ENCODE data around the gene PLEKHB1.
"Not testable (repeated sequence)": the region's sequence is repeated elsewhere in the genome, so short reads cannot be mapped to it uniquely, and the experiment has no call there.

The PLEKHB1 gene

DNA sequence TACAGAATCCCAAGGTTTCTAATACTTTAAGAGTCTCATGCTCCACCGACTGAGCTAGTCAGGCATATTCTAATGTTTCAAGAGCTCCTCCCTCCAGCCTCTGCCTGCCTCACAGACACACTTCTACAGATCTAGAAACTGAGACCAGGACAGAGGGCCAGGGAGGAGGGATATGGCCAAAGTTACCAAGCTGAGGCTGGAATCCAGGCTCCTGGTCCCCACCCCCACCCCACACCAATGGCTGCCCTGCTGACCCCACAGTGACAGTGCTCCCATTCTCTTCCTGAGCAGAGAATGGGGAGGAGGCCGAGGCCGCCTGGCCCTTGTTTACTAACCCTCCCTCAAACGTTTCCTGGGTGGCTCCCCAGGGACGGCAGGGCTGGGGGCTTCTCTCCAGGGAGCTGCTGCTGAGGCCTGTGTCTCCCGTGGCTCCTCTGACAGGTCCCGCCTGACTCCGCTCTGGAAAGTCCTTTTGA lies 2.2 kb downstream of the PLEKHB1 start:
- no peak for DNase-seq

DNA sequence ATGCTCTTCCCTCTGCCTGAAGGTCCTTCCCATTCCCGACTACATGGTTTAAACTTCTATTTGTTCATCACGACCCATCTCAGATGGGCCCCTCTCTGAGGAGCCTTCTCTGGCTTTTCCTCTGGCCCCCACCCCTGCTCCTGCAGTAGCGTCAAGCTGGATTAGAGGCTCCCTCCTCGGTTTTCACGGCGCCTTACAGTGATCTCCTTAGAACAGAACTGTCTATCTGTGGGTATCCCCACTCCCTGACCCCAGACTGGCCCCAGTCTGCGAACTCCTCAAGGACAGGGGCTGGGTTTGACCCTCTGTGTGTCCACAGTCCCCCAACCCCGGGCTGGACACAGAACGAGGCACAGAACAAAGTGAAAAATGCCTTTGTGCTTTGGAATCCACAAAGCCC lies 2.8 kb downstream of the PLEKHB1 start:
- DNase-seq = no peak

DNA sequence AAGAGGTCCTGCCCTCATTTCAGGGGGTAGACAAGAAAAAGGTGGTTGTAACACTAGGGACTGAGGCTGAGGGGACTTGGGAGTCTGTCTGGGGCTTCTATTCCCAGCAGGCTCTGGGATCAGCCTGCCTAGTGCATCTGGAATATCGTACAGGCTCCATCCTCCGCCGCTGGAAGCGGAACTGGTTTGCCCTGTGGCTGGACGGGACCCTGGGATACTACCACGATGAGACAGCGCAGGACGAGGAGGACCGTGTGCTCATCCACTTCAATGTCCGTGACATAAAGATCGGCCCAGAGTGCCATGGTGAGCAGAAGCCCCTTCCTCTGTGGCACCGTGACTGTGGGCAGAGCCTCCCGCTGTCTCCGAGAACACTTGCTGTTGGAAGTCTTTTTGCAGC lies 4.0 kb downstream of the PLEKHB1 start:
- no peak for DNase-seq

DNA sequence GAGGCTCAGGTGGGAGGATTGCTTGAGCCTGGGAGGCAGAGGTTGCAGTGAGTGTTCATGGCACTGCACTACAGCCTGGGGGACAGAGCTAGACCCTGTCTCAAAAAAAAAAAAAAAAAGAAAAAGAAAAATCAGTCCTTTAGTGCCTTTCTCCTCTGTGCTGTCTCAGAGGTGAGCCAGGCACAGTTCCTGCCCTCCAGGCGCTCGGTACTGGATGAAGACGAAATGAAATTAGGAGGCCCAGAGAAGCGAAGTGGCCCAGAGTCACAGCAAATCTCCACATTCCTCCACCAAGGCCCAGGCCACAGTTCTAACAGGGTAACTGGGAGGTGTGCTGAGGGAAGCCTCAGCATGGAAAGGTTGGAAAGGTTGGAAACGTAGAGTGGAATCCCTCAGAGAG lies 4.9 kb downstream of the PLEKHB1 start:
- no peak for DNase-seq

DNA sequence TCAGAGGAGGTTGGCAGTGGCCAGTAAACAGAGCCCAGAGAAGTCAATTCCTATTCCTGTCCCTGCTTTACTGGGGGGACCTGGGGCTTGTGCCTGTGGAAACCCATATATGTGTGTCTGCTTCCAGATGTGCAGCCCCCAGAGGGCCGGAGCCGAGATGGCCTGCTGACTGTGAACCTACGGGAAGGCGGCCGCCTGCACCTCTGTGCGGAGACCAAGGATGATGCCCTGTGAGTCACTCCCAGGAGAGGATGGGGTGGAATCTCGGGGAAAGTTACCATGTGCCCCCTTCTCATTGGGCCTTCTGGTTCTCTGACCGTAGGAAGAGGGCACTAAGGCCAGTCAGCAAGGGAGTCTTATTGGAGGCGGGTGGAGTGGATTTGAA lies 5.3 kb downstream of the PLEKHB1 start:
- DNase-seq = no peak

DNA sequence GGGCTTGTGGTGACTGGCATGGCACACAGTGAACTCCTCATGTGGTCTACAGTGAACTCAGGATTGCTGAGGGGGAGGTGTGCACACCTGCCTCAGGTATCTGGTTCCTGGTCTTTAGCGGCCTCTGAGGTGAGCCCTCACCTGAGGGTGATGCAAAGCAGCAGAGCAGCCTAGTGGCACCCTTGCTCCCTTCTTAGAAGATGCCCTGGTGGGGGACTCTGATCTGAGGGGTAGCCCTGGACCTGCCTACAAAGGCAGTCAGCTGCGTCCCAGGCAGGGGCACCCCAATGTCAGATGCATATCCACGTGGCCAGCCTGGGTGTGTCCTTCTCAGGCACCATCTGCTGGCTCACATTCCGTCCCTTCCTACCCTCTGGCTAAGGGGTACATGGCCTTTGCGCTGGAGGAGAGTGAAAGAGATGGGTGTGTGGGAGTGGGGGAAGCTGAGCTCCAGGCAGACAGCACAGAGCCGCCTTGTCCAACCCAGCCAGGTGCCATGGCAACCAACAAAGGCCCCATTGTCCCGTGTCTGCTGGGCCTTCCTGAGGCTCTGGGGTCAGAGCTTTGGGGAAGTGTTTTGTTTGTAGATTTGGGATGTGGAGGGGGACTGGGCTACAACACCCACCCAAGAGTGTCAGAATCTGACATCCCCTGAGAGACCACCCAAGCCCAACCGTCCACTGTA lies 5.8 kb downstream of the PLEKHB1 start:
- DNase-seq = no peak

DNA sequence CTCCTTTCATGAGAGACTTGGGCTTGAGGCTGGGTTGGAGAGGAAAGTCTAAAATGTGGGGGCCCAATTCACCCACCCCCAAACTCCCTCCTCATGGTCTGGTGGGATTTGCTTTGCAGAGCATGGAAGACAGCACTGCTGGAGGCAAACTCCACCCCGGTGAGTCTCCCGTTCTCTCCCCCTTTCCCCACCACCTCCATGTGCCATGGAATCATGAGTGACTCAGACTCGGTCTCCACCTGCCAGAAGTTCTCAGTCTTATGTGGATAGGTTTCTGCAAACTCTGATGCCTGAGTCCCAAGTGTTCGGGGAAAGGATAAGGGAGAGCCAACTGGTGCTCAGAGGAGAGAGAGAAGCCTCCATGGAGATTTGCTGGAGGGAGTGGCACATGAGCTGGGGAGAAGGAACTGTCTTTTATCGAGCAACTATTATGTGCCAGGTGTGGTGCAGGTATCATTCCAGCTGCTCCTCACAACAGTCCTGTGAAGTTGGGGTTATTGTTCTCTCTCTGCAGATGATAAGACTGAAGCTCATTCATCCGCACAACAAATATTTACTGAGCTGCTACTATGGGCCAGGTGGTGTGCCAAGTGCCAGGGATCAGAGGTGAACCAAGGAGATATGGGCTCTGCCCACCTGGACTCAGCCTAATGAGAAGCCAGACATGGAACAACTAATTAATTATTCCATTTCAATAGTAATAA lies 6.6 kb downstream of the PLEKHB1 start:
- no peak for DNase-seq

DNA sequence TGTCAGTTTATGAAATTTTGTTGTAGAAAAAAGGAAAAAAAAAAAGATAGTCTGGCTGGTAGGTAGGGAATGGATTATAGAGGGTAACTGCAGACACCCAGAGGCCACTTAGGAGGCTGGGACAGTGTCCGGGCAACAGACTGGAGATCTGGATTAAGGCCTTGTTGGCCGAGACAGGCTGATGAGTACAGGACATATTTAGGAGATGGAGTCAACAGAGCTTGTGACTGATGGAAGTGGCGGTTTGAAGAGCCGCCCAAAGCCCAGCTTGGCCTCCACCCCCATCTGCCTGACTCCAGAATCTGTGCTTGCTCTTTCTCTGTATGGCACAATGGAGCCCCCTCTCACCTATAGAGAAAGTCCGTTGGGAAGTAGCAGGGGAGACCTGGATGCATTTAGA lies 7.6 kb downstream of the PLEKHB1 start:
- no peak for DNase-seq

DNA sequence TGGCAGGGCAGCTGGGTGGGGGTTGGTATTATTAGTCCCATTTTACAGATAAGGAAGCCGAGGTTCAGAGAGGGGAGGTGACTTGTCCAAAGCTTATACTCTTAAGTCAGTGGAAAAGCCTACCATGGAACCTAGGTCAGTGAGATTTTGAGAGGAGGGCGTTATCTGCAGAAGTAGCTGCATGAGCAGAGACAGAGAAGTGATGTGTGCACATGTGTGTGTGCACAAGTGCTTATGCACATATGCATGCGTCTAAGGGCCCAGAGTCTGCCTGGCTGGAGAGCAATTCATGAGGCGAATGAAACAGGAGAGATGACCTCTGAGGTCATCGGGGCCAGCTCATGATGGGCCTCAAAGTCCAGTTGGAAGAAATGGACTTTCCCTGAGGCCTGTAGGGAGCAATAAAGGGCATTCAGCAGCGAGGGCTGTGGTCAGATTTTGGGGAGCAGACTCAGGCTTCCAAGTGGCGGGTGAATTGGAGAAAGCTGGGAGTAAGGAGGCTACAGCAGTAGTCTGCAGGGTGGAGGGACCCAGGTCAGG lies 8.2 kb downstream of the PLEKHB1 start:
- DNase-seq = no peak

DNA sequence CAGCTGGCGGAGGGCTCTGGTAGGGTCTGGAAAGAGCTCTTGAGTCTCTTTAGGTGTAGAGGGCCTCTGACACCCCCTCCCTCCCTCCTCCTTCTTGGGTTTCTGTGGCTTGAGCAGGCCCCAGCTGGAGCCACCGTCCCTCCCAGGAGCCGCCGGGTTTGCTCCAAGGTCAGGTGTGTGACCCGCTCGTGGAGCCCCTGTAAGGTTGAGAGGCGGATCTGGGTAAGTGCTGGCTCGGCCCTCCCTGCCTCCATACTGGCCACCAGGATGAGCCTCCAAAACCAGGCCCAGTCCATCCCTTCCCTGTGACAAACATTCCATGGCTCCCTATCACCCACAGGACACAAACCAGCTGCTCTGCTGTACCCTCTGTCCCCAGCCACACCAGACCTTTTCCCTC lies 9.3 kb downstream of the PLEKHB1 start:
- no peak for DNase-seq

DNA sequence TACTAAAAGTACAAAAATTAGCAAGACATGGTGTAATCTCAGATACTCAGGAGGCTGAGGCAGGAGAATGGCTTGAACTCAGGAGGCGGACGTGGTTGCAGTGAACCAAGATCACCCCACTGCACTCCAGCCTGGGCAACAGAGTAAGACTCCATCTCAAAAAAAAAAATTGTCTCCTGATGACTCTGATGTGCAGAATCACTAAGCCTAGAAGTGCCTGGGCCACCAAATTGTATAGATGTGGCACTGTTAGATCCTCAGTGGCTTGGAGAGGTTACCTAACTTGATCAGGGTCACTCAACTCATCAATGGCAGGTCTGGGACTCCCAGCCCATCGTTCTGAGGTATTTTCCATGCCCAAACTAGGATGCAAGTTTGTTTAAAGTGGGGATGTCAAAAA lies 10.6 kb downstream of the PLEKHB1 start:
- no peak for DNase-seq

DNA sequence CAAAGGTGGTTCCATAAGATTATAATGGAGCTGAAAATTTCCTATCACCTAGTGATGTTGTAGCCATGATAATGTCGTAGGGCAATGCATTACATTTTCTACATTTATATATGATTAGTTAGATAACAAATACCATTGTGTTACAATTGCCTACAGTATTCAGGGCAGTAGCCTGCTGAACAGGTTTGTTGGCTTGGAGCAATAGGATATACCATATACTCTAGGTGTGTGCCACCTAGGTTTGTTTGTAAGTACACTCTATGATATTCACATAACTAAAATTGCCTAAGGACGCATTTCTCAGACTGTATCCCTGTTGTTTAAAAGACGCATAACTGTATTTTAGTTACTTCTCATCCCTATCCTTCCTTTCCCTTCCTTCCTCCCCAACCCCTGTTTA lies 13.6 kb downstream of the PLEKHB1 start:
- no peak for DNase-seq

DNA sequence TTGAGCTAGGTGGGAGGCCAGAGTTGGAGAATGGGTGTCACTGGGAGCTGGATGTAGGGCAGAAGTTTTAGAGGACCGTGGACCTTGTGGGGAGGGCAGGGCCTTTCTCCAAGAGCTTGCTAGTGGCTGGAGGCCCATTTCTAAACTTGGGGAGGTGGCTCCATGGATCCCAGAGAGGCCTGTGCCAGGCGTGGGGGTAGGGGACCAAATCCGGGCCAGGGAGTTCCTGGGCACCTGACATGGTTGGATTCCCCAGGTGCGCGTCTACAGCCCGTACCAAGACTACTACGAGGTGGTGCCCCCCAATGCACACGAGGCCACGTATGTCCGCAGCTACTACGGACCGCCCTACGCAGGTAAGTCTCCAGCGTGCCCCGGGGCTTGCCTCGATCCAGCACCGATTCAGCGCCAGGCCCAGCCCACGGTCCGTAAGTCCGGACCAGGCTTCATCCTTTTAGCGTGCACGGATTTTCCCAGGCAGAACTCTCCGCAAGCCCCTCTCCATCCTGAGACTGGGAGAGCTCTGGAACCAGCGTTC lies 14.2 kb downstream of the PLEKHB1 start:
- no peak for DNase-seq

DNA sequence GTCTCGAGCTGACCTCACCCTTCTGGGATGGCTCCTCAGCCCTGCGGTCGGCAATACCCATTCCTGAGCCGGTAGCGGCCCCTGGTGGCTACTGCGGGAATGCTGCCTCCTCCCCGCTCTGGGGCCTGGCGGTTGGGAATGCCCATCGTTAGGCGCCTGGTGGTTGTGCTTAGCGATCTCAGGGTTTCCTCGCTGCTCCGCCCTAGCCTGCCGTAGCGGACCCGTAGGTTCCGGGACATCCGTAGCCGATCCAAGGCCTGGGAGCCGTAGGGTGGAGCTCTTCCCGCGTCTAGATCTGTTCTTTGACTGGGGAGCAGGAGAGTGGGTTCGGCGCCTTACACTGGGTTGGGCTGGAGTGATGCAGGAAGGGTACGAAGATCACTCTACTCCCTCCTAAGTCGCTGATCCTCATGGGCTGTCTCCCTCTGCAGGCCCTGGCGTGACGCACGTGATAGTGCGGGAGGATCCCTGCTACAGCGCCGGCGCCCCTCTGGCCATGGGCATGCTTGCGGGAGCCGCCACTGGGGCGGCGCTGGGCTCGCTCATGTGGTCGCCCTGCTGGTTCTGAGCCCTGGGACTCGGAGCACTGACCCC lies 14.8 kb downstream of the PLEKHB1 start:
- peak; percentile 87 for DNase-seq

DNA sequence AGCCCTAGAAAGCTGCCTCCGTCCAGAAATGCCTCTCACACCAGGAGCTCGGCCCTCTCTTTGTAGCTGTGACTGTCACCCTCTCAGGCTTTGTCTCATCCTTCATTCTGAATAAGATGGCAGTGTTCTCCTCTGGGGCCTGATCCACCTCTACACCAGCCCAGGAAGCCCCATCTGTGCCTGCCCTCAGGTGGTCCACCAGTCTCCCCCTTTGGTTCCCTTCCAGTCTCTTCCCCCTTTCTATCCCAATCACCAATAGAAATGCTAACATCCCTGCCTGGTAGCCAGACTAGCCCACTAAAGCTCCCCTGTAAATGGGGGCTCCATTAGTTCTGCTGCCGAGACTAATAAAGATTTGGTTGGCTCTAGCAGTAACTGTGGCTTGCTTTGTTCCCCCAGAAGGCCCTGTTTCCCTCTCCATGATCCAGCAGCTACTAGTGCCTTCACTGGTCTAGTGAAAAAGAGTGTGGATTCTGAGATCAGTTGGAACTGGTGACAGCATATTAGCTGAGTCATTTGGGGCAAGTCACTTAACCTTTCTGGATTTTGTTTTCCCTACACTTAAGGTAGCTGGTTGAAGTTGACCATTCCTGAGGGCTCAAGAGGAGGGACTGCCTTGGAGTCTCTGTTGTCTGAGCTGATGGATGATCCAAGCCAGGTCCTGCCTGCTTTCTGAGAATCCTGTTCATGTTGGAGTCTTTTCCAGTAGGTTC lies 16.2 kb downstream of the PLEKHB1 start:
- DNase-seq = no peak

DNA sequence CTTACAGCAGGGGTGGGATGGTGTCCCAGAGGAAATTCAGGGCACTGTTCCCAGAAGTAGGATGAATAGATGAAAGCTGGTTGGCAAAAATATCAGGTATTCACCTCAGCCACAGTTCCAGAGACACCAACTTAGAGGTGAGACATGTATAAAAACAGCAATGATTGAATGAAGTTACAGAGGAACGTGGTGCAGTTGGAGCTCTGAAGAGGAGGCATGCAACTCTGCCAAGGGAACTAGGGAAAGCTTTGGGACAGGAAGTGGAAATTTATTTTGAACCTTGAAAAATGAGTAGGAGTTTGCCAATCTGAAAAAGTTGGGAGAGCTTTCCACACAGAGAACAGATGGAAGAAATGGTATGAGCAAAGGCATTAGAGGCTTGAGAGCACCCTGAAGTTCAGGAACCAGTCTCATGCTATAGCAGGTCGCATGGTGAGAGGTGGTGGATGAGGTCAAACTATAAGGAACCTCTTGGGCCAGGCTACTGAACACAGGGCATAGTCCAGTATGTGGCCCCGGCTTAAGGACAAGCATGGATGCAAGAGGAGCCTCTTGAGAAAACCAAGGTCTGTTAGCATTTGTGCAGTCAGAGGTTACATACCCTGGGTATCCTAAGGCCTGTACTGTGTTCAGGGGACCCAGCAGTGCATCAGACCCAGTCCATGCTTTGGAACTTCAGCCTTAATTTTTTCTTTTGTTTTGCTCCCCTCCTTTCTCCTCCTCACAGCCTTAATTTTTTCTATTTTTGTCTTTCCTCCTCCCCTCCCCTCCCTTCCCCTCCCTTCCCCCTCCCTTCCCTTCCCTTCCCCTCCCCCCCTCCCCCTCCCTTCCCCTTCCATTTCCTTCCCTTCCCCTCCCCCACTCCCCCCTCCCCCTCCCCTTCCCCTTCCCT lies 17.5 kb downstream of the PLEKHB1 start:
- no peak for DNase-seq

DNA sequence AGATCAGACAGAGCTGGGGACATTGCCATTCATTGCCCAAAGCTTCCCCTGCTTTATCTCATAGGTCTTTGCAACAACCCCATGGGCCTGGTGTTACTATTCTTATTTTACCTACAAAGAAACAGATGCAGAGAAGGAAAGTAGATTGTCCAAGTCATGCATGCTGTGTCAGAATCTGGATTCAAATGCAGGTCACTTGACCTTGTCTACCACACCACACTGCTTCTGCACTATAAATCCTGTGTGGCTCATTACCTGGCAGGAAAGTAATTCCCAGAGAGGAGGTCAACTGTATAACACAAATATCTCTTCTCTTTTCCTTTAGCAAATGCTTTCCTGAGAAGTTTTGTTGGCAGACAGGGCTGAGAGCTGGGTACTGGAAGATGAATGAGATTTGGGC lies 18.5 kb downstream of the PLEKHB1 start:
- DNase-seq = no peak

DNA sequence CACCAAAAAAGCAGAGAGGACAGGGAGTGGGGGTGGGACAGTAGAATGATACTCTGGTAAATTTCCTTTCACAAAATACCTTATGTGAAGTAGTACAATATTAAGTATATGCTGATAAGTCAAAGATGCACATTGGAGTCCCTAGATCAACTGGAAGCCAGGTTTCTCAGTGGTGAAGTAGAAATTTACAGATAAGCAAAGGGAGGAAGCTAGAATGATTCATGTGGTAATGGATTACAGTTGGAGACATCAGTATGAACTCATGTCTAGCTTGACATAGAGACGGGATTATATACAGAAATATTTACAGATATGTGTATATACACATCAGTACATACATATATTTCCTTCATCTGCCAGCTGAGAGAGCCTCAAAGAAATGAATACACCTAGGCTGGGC lies 21.5 kb downstream of the PLEKHB1 start:
- no peak for DNase-seq

DNA sequence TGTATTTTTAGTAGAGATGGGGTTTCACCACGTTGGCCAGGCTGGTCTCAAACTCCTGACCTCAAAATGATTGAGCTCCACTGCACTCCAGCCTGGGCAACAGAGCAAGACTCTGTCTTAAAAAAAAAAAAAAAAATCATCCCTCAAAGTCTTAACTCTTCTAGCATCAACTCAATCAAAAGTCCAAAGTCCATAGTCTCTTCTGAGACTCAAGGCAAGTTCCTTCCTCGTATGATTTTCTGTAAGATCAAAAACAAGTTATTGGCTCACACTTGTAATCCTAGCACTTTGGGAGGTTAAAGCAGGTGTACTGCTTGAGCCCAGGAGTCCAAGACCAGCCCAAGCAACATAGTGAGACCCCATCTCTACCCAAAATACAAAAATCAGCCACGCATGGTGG lies 24.4 kb downstream of the PLEKHB1 start:
- DNase-seq = no peak

DNA sequence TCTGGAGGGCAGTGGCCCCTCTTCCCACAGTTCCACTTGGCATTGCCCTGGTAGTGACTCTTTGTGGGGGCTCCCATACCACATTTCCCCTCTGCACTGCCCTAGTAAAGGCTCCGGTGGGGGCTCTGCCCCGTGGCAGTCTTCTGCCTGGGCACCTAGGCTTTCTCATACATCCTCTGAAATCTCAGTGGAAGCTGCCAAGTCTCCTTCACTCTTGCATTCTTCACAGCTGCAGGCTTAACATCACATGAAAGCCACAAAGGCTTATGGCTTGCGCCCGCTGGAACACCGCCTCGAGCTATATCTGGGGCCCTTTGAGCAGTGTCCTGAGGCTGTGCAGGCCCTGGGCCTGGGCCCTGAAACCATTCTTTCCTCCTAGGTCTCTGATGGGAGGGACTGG lies 25.3 kb downstream of the PLEKHB1 start:
- DNase-seq = no peak

DNA sequence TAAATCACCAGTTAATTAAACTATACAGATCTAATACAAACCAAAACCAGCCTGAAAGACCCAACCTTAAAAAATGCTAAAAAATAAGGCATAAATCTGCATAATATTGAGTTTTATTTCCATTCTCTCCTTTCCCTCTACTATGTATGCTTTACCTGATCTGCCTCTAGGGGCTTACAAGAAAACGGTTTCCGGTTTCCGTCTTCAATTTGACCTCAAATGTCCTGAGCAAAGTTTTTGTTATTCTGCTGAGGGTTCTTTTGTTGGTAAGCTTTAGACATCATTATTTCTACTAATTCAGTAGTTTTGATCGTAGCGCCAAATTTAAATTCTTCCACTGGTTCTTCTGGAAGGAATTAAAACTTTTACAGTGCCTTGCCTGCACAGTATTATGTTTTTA lies 30.2 kb downstream of the PLEKHB1 start:
- not testable (repeated sequence) for DNase-seq

DNA sequence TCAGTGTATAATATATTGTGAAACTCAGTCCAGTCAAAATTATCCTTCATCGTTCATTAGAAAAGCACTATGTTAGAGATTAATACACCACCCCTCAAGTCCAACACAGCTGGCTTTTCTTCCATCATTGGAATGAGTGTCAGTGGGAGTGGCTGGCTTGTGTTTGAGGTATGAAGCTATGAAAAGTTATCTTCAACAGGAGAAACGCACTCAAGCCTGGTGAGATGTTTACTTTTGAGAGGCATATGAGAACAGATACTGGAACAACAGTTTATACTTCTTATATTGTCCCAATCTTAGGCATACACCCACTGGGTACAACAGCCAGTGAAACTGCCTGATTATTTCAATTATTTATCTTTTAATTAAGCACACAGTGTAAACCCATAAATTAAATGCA lies 34.3 kb downstream of the PLEKHB1 start:
- no peak for DNase-seq
